Measurements from ENCODE around the gene APOBEC4. TPM values are rescaled to one million over a fixed set of nuclear protein-coding genes. Genes with fewer than 3 reads are reported as not detected.
A peak's percentile ranks its signal among the peaks of the same experiment; 100 is the strongest.

APOBEC4 gene
- total and polyA plus RNA-seq, 2 of the 8 experiments (the other 6 are each of a cell fraction or from before 2014, with no cell fraction given), result not detected

- TF ChIP-seq SP2 (IDR thresholded peaks at IDR 0.05; ENCODE audit: low read length), result no peak
- TF ChIP-seq ATF2 (IDR thresholded peaks at IDR 0.05; ENCODE audit: low read length), result no peak
- peak; percentile 39; the same call in 1 of the 2 replicates for TF ChIP-seq CREB1 (IDR thresholded peaks at IDR 0.05)
- no peak for TF ChIP-seq CTCF (IDR thresholded peaks at IDR 0.05; ENCODE audit: control extremely low read depth in 1 of 3, insufficient read depth in 1 of 3, low read depth in 1 of 3, low read length in 3 of 3)
- no peak for TF ChIP-seq BRCA1 (IDR thresholded peaks at IDR 0.05; ENCODE audit: low read depth, low read length)
- TF ChIP-seq CEBPB (IDR thresholded peaks at IDR 0.05; ENCODE audit: low read depth, low read length), result no peak; the same call in 1 of the 2 replicates
- no peak for TF ChIP-seq HDAC6 (IDR thresholded peaks at IDR 0.05; ENCODE audit: low read depth, low read length)
- no peak for TF ChIP-seq SUZ12 (IDR thresholded peaks at IDR 0.05; ENCODE audit: low read length)
- TF ChIP-seq MAFK (IDR thresholded peaks at IDR 0.05; ENCODE audit: low read depth, low read length), result no peak
- TF ChIP-seq E2F6 (IDR thresholded peaks at IDR 0.05), result peak; percentile 82
- TF ChIP-seq JUND (IDR thresholded peaks at IDR 0.05; ENCODE audit: low read length), result no peak
- peak; percentile 56 for TF ChIP-seq TAF7 (optimal IDR thresholded peaks at IDR 0.05; ENCODE audit: borderline replicate concordance, low read depth, low read length)
- TF ChIP-seq CBX5 (IDR thresholded peaks at IDR 0.05; ENCODE audit: low read depth, low read length), result no peak
- TF ChIP-seq YY1 (IDR thresholded peaks at IDR 0.05; ENCODE audit: low read depth, low read length), result no peak
- TF ChIP-seq HDAC2 (IDR thresholded peaks at IDR 0.05; ENCODE audit: borderline replicate concordance in 1 of 2, low read depth in 2 of 2, low read length in 2 of 2), result peak; percentile 58 to 99; a peak in 3 of 4 replicates
Measured at GRCh38 chr1:183635606-183636333, 17.3 kb downstream of the APOBEC4 start, which contains the start of gene ARPC5 (continued).
